GM12878 (cell line): ENCODE measurements around the gene MRPL27. TPM values are rescaled to one million over a fixed set of nuclear protein-coding genes. Genes with fewer than 3 reads are reported as not detected.

Experiments used
- ATAC-seq: fragments of 200-7000 bp; cut with Tn5 transposase; 3 replicates; pipeline ENCODE4 v1.9.1; 2020; ENCODE audit warnings: mild to moderate bottlenecking, moderate library complexity
- BruUV-seq: library from RNA; stranded (reverse); fragments of 400-500 nt; replicated peaks from 2 replicates; lab custom pipeline; 2021; lab: Mats Ljungman, UMichigan
- CTCF ChIA-PET: fragments of 300-600 bp; sonication (Branson Sonifier 250); formaldehyde crosslinking; extraction: SDS; loops from one replicate; lab custom pipeline; 2021; ENCODE audit warnings: inconsistent platforms; lab: Yijun Ruan, JAX
- POLR2A ChIA-PET: fragments of 350-600 bp; formaldehyde crosslinking; extraction: SDS; loops from one replicate; lab custom pipeline; 2021; ENCODE audit warnings: inconsistent platforms; lab: Charles Lee
- RAD21 ChIA-PET: fragments of 300-600 bp; sonication (Branson Sonifier 250); formaldehyde crosslinking; loops from one replicate; lab custom pipeline; 2023; ENCODE audit warnings: antibody characterized with exemption; ENCODE audit not compliant: unreplicated experiment; lab: Charles Lee
- SMC1A ChIA-PET: fragments of 300-600 bp; sonication (Branson Sonifier 250); formaldehyde crosslinking; loops from one replicate; lab custom pipeline; 2023; ENCODE audit not compliant: unreplicated experiment, uncharacterized antibody; lab: Charles Lee
- DNase-seq: peaks from one replicate; pipeline ENCODE4 v3.0.0-alpha.2; 2011; ENCODE audit warnings: low read depth, low spot score
- FAIRE-seq: peaks from 3 replicates; lab custom pipeline; 2011; peaks lifted over from hg19 to GRCh38; lab: Jason Lieb, UNC
- H2AFZ ChIP-seq: 2 replicates; pipeline ENCODE4 v1.6.0; 2011; ENCODE audit warnings: low read depth, low read length, control low read depth; ENCODE audit not compliant: control insufficient read depth
- H3K27ac ChIP-seq: 2 replicates; pipeline ENCODE4 v1.5.1; 2011; ENCODE audit warnings: control low read depth; ENCODE audit not compliant: control insufficient read depth, insufficient read depth
- H3K27me3 ChIP-seq, 2 experiments: replicated peaks in 1 of 2; 2 replicates each; pipeline versions ENCODE4 v1.6.0 to v1.6.1; 2011; ENCODE audit warnings: low read length in 1 of 2; ENCODE audit not compliant: control insufficient read depth in 2 of 2, insufficient read depth in 2 of 2
- H3K36me3 ChIP-seq, 2 experiments: 2 replicates each; pipeline ENCODE4 v1.5.1; 2011; ENCODE audit warnings: low read length in 1 of 2; ENCODE audit not compliant: control insufficient read depth in 2 of 2, insufficient read depth in 2 of 2
- H3K4me1 ChIP-seq: 2 replicates; pipeline ENCODE4 v1.6.1; 2011; ENCODE audit warnings: mild to moderate bottlenecking, low read length, moderate library complexity, mixed read lengths; ENCODE audit not compliant: control insufficient read depth, insufficient read depth
- H3K4me2 ChIP-seq: 2 replicates; pipeline ENCODE4 v1.6.0; 2011; ENCODE audit warnings: control low read depth; ENCODE audit not compliant: control insufficient read depth, insufficient read depth
- H3K4me3 ChIP-seq: fragments of 200-600 bp; sonication (generic); 2 replicates; pipeline ENCODE4 v1.5.1; 2016
- H3K79me2 ChIP-seq: 2 replicates; pipeline ENCODE4 v1.6.0; 2011; ENCODE audit warnings: low read length; ENCODE audit not compliant: control insufficient read depth, insufficient read depth
- H3K9ac ChIP-seq: 2 replicates; pipeline ENCODE4 v1.8.0; 2011; ENCODE audit warnings: low read length, control low read depth, mixed read lengths; ENCODE audit not compliant: control insufficient read depth, insufficient read depth
- H3K9me3 ChIP-seq: replicated peaks from 3 replicates; pipeline ENCODE4 v1.5.1; 2011; ENCODE audit warnings: mild to moderate bottlenecking, low read length; ENCODE audit not compliant: control insufficient read depth, insufficient read depth
- H4K20me1 ChIP-seq: 2 replicates; pipeline ENCODE4 v1.6.0; 2011; ENCODE audit not compliant: control insufficient read depth, insufficient read depth
- BCL11A ChIP-seq: IDR thresholded peaks from 2 replicates; pipeline ENCODE4 v1.6.1; 2011; ENCODE audit warnings: low read depth, low read length
- CEBPB ChIP-seq, 2 experiments: fragments of 150-350 bp in 1 of 2; IDR thresholded peaks; 2 replicates each; pipeline ENCODE4 v1.6.1; 2012 to 2014; ENCODE audit warnings: low read depth in 2 of 2, low read length in 2 of 2, borderline replicate concordance in 1 of 2, inconsistent platforms in 1 of 2
- CHD2 ChIP-seq: IDR thresholded peaks from 2 replicates; pipeline ENCODE4 v1.6.1; 2011; ENCODE audit warnings: low read depth, low read length, improper control_type of control experiment, borderline replicate concordance
- ETV6 ChIP-seq, 2 experiments: fragments of 450-650 bp in 1 of 2; IDR thresholded peaks in 1 of 2; conservative IDR thresholded peaks in 1 of 2; 2 replicates each; pipeline ENCODE4 v1.6.1; 2014; ENCODE audit warnings: antibody characterized with exemption in 1 of 2, borderline replicate concordance in 1 of 2, low read depth in 1 of 2, mild to moderate bottlenecking in 1 of 2, moderate library complexity in 1 of 2
- EZH2 ChIP-seq: IDR thresholded peaks from 2 replicates; pipeline ENCODE4 v1.6.1; 2012; ENCODE audit warnings: low read depth, mild to moderate bottlenecking, control low read depth, inconsistent platforms, low read length, borderline replicate concordance; ENCODE audit not compliant: control insufficient read depth
- HCFC1 ChIP-seq: fragments of 150-350 bp; IDR thresholded peaks from 2 replicates; pipeline ENCODE4 v1.6.1; 2014; ENCODE audit warnings: low read length
- HDGF ChIP-seq: fragments of 450-650 bp; IDR thresholded peaks from 2 replicates; pipeline ENCODE4 v1.6.1; 2016; ENCODE audit warnings: antibody characterized with exemption
- NFIC ChIP-seq: IDR thresholded peaks from 2 replicates; pipeline ENCODE4 v1.6.1; 2012; ENCODE audit warnings: low read depth, mild to moderate bottlenecking, inconsistent platforms, low read length, moderate library complexity
- NFXL1 ChIP-seq: fragments of 450-650 bp; IDR thresholded peaks from 2 replicates; pipeline ENCODE4 v1.6.1; 2017; ENCODE audit warnings: antibody characterized with exemption, mild to moderate bottlenecking, borderline replicate concordance
- POLR2A ChIP-seq: IDR thresholded peaks from 2 replicates; pipeline ENCODE4 v1.6.1; 2011; ENCODE audit warnings: low read depth, mild to moderate bottlenecking, low read length
- RAD51 ChIP-seq: fragments of 450-650 bp; IDR thresholded peaks from 2 replicates; pipeline ENCODE4 v1.6.1; 2016; ENCODE audit warnings: moderate library complexity, mild to moderate bottlenecking, inconsistent platforms
- SUPT20H ChIP-seq: IDR thresholded peaks from 2 replicates; pipeline ENCODE4 v1.6.1; 2011; ENCODE audit warnings: low read depth, mild to moderate bottlenecking, low read length, moderate library complexity, borderline replicate concordance; ENCODE audit not compliant: control insufficient read depth
- SUZ12 ChIP-seq: fragments of 200-600 bp; sonication (generic); IDR thresholded peaks from one replicate; pipeline ENCODE4 v1.6.1; 2018; ENCODE audit warnings: antibody characterized with exemption, mild to moderate bottlenecking; ENCODE audit not compliant: unreplicated experiment
- YBX1 ChIP-seq: fragments of 450-650 bp; IDR thresholded peaks from 2 replicates; pipeline ENCODE4 v1.6.1; 2016; ENCODE audit warnings: antibody characterized with exemption
- ZNF384 ChIP-seq: IDR thresholded peaks from 2 replicates; pipeline ENCODE4 v1.6.1; 2012; ENCODE audit warnings: low read depth, mild to moderate bottlenecking, low read length, improper control_type of control experiment, borderline replicate concordance
- ZNF622 ChIP-seq: fragments of 450-650 bp; IDR thresholded peaks from 2 replicates; pipeline ENCODE4 v1.6.1; 2017; ENCODE audit warnings: mild to moderate bottlenecking, inconsistent platforms
- WGBS: methylation state at CpG from one replicate; pipeline ENCODE4 v1.1.6; 2016; ENCODE audit warnings: low lambda C conversion rate; ENCODE audit not compliant: insufficient replicate concordance, insufficient coverage; ENCODE audit errors: missing lambda C conversion rate; 5-methylcytosine and 5-hydroxymethylcytosine counted together
- in situ Hi-C: fragments of 300-500 bp; cut with MboI; formaldehyde crosslinking; loops from 9 replicates; pipeline ENCODE4 v1.14.3; 2018; ENCODE audit warnings: mixed read lengths
- intact Hi-C: fragments of 100-400 bp; cut with micrococcal nuclease; formaldehyde crosslinking; loops from one replicate; pipeline ENCODE4 v1.14.2; 2022; ENCODE audit not compliant: unreplicated experiment
- polyA plus RNA-seq, 11 experiments: library from polyadenylated mRNA; depleted of rRNA in 4 of 11; unstranded in 6 of 11; stranded (reverse) in 5 of 11; fragments of >200 nt; fragmentation: Nextera tagmentation in 4 of 11; fragmentation: Illumina TruSeq in 1 of 11; extraction: Ambion mirVana in 4 of 11; extraction: Trizol in 1 of 11; gene quantifications; 1 replicate in 1 of 11; 2 replicates in 10 of 11; pipeline versions ENCODE4 v1.2.1 to v1.2.3, GENCODE V29; 2011 to 2016; ENCODE audit warnings: inconsistent platforms in 2 of 11, missing spikeins in 2 of 11, low read depth in 1 of 11
- total RNA-seq, 4 experiments: library from RNA; depleted of rRNA in 3 of 4; stranded (reverse); fragments of >200 nt in 3 of 4; fragmentation: Illumina TruSeq in 1 of 4; extraction: Trizol in 1 of 4; gene quantifications; 2 replicates each; pipeline versions ENCODE4 v1.2.1 to v1.2.3, GENCODE V29; 2013 to 2021

MRPL27 gene
- total and polyA plus RNA-seq, 10 of the 15 experiments (the other 5 are each of a cell fraction or from before 2014, with no cell fraction given), result 83.0 to 390 (median 131) TPM

GRCh38 chr17:50355701-50356341 lies 17.2 kb downstream of the MRPL27 start:
- Histone ChIP-seq H2AFZ (no peak overlapping the region), H3K4me2 (no peak overlapping the region), H3K9me3 (no peaks in the 10 kb centered on the region), H3K36me3 (peaks cover 6 to 37% of the 10 kb centered on the region in 2 experiments; a peak in 3 of 4 replicates), H4K20me1 (no peaks in the 10 kb centered on the region), H3K9ac (no peak overlapping the region), H3K27ac (no peak overlapping the region), H3K27me3 (no peaks in the 10 kb centered on the region), H3K4me3 (no peak overlapping the region), H3K4me1 (no peaks in the 10 kb centered on the region), H3K79me2 (no peaks in the 10 kb centered on the region)
- ATAC-seq (no peak), FAIRE-seq (no peak), DNase-seq (no peak)
- ChIA-PET RAD21 (no interaction called here), CTCF (no interaction called here), POLR2A (no interaction called here), SMC1A (no interaction called here)
- no peak for TF ChIP-seq SUPT20H
- peak; percentile 34 for TF ChIP-seq POLR2A
- WGBS, result 88% methylated on average over 20 of the region's 20 CpGs
- intact Hi-C loops, result no loop called here
- in situ Hi-C loops, result no loop called here
- no TSS peak for BruUV-seq

- TF ChIP-seq CEBPB (IDR thresholded peaks at IDR 0.05; ENCODE audit: borderline replicate concordance in 1 of 2, low read depth in 2 of 2, low read length in 2 of 2) (no peak), BCL11A (no peak), EZH2 (no peak), ETV6 (conservative IDR thresholded peaks at IDR 0.05 in 1 of 2, IDR thresholded peaks at IDR 0.05 in 1 of 2; ENCODE audit: borderline replicate concordance in 1 of 2, low read depth in 1 of 2) (no peak), HDGF (no peak), SUZ12 (no peak), RAD51 (no peak), YBX1 (no peak), ZNF384 (no peak), CHD2 (no peak), NFIC (no peak), HCFC1 (no peak), ZNF622 (no peak), NFXL1 (no peak)
- Histone ChIP-seq H4K20me1 (no peaks in the 10 kb centered on the region), H3K4me3 (no peak overlapping the region), H3K4me1 (no peaks in the 10 kb centered on the region), H3K9ac (no peak overlapping the region), H2AFZ (no peak overlapping the region), H3K4me2 (no peak overlapping the region), H3K79me2 (no peaks in the 10 kb centered on the region), H3K27ac (no peak overlapping the region), H3K27me3 (no peaks in the 10 kb centered on the region), H3K9me3 (no peaks in the 10 kb centered on the region), H3K36me3 (peaks cover 6 to 37% of the 10 kb centered on the region in 2 experiments; a peak in 3 of 4 replicates)
- RAD21 ChIA-PET, result no interaction called here
- intact Hi-C loops, result no loop called here
- CTCF ChIA-PET, result no interaction called here
- BruUV-seq, result no TSS peak
- ATAC-seq (no peak), FAIRE-seq (no peak), DNase-seq (no peak)
- in situ Hi-C loops, result no loop called here
- POLR2A ChIA-PET, result no interaction called here
- SMC1A ChIA-PET, result no interaction called here
- 61% methylated on average over 4 of the region's 4 CpGs for whole genome bisulfite sequencing
Measured at GRCh38 chr17:50355336-50355700, 17.7 kb downstream of the MRPL27 start.
